HG02678 (cell line): ENCODE data around the gene TMED4.

Experiments used
- ATAC-seq: cut with Tn5 transposase; IDR thresholded peaks from one replicate; pipeline ENCODE4 v1.9.1; 2021; ENCODE audit warnings: mild to moderate bottlenecking, moderate library complexity; ENCODE audit not compliant: unreplicated experiment

Gene TMED4

DNA sequence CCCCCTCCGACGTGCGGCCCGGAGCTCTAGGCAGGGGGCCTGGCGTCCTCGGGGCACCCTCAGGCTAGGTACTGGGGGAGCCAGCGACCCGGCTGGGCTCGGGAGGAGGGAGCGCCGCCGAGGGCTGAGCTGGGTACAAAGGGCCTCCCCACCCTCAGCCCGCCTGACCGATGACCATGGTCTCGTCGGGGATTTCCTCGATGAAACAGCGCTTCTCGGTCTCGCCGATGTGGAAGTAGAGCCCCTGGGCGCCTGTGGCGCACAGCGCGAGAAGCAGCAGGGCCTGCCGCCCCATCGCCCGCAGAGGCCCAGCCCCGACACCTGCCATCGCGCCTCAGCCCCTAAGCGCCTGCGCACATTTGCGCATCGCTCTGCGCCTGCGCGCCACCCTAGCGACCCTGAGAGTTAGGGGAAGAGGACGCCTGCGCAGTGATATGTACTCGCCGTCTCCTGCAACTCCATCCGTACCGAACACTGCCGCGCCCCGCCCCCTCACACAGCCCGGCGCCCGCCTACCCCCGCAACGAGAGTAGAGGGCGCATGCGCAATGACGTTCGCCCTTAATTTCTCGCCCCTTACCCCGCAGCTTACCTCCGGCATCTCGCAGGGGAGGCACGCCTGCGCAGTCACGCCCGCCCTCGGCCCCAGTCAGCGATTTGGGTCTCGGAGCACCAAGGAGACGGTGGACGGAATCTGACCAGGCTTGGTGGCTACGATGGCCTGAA, at the start of gene TMED4:
TMED4 (minus strand) TSS at position 353 of the 725 bp plus-strand sequence; CDS start at position 328, 25 bp downstream.
- peak; percentile 87 for ATAC-seq

DNA sequence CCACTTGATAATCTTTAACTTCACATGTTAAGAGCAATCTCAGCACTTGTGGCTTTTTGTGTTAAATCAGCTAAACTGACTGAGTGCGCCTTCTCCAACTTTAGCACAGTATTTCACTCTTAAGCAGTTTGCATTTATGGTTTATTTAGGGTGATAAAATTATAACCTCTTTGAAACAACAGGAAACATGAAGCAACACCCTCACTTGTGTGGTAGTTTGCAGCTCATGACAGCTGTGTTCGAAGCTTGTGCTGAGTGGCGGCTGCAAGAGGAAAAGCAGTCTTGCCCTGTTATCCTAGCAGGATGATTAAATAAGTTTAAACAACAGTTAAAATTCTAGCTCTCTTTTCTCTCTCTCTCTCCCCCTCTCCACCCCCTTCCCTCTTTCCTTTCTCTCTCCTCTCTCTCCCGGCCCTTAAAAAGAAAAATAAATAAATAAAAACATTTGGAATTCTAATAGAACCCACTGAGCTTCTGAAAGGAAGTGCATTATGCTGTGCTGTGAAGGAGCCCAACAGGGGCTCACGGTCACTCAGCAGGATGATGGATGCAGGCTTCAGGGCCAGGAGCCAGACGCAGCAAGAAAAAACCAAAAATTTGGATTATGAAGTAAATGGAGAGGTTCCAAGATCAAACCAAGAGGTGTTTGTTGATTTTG, 49.6 kb upstream of the TMED4 start:
- ATAC-seq, result no peak

DNA sequence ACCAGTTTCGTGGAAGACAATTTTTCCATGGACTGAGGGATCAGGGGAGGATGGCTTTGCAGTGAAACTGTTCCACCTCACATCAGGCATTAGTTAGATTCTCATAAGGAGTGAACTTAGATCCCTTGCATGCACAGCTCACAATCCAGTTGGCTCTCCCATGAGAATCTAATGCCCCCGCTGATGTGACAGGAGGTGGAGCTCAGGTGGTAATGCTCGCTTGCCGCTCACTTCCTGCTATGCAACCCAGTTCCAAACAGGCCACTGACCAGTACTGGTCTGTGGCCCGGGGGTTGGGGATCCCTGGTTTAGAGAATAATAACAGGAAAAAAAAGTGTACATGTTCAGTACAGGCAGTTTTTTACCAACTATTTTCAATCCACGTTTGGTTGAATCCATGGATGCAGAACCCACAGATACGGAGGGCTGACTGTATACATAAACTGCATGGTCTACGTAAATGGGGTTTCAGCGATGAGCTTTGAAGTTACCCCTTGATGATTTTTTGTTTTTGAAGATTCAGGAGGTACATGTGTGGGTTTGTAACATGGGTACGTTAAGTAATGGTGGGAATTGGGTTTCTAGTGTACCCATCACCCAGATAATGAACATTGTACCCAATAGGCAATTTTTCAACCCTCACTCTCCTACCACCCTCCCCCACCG, 48.9 kb upstream of the TMED4 start:
- no peak for ATAC-seq

DNA sequence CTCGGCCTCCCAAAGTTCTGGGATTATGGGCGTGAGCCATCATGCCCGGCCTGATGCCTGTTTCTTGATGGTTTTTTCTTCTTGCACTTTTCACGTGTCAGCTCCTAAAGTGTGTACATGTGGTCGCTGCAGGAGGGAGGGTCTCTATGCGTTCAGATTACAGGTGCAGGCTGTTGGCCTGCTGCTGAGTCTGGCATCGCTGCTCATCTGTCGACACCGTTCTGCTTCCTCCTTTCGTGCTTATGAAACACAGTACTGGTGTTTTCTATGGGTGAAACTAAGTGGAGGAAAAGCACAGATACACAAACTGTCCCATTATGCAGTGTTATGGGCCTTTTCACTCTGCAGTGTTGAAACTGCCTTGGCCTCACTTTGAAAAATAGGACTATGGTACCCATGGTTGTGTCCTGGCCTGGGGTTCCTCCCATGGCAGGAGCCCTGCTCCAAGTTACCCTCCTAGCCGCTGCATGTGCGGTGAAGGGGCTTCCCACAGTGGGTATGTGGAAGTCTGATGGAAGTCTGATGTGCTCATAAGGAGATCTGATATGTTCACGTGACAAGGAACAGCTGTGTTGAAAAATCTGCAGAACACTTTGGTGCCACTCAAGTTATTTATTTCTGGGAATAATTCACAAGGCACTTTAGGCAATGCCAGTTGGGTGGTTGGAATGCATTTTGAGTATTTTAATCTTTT, 47.9 kb upstream of the TMED4 start:
- peak; percentile 51 for ATAC-seq

DNA sequence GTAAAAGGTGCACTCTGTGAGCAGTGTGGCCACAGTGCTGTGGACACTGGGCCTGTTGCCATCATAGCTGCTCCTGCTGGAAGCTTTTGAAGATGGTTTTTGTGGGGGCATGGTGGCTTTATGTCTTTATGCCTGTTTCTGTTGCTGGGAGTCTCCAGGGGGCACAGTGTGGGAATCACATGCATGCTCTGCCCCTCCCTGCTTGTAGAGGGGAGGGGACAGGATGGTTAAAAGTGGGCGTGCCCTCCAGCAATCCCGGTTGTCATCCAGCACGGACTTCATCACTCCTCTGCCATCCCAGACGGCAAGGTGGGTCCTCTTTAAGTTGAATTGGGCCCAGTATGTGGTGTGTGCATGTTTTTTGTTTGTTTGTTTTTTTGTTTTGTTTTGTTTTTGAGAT, 44.6 kb upstream of the TMED4 start:
- ATAC-seq, result no peak

DNA sequence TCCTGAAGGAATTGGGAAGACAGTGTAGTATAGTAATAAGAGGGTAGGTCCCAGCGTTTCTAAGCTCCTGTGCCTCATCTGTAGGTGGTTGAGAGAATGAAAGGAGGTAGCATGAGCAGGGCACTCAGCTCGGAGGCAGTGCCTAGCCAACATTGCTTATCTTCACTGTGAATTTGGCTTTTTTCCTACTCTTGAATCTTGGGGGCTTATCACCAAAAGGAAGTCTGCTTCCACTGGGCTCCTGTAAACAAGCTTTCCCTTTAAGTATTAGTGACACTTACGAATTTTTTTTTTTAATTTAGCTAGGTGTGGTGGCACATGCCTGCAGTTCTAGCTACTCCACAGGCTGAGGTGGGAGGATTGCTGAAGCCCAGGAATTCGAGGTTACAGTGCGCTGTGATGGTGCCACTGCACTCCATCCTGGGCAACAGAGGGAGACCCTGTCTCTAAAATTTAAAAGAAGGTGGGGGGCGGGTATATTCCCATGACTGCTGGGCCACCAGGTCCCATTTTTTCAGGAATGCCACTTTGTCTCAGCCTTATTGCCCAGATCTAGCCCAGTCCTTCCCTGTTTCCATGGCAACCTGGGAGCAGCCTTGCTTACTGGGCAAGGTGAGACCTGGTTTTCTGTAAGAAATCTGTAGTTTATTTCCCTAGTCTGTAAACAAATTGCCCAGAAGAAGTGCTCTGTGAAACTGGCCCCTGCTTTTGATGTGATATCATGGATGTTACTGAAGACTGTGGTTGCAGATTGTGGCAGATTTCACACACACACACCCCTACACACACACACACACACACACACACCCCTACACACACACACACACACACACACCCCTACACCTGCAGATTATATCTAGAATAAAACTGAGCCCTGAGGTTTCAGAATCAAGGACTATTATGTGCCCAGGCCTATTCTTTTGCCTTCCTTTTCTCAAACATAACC, 43.8 kb upstream of the TMED4 start:
- no peak for ATAC-seq

DNA sequence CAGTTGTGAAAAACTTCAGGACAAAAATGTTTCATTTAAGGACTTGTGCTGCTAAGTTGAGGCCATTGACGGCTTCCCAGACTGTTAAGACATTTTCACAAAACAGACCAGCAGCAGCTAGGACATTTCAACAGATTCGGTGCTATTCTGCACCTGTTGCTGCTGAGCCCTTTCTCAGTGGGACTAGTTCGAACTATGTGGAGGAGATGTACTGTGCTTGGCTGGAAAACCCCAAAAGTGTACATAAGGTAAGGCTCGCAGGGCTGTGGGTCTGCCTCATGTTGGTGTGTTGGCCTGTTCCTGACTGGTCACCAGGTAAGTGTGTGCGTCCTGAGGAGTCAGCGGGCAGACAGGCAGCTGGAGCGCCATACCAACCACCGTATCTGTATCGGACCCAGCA, 42.3 kb upstream of the TMED4 start:
- no peak for ATAC-seq

DNA sequence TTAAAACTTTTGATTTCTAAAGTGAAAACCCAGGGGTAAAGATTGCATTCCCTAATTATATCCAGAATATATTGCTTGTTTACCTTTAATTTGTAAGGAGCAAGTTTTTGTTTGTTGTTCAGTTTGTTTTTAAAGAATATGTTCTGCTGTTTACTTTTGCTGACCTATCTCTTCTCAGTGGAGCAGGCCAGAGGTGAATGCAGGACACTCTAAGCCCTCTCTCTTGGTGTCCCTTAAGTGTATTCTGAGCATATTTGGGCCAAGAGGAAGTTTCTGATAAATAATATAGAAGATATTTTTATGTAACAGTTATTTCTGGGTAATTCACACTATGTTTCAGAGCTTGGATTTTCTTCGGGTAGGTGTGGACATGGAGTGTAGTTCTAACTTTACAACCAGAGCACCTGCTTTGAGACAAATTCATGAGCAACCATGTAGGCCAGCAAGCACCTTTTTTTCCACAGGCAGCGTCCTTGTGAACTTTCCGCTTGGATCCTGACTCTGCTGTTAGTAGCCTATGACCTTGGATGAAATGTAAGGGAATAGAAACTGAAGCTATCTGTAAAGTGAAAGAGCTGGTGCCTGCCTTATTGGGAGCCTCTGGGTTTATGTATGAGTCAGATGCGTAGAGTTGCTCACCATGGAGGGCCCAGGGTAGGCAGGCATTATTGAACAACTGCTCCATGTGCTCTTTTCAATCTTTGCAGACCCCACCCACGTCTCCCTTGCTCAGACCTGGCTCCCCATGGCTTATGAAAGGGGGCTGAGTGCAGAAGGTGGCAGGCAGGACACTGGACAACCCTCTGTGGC, 40.5 kb upstream of the TMED4 start:
- peak; percentile 66 for ATAC-seq

DNA sequence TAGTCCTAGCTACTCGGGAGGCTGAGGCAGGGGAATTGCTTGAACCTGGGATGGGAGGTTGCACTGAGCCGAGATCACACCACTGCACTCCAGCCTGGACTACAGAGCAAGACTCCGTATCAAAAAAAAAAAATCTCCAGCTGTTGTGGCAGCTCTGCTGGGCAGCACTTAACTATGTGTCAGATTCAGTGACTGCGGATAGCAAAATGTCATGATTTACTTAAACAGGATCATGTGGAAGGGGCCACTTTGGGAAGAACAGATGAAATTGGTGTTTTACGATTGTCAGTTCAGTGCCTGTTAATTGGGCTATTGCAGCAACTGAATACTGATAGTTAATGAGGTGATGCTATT, 39.7 kb upstream of the TMED4 start:
- ATAC-seq, result no peak

DNA sequence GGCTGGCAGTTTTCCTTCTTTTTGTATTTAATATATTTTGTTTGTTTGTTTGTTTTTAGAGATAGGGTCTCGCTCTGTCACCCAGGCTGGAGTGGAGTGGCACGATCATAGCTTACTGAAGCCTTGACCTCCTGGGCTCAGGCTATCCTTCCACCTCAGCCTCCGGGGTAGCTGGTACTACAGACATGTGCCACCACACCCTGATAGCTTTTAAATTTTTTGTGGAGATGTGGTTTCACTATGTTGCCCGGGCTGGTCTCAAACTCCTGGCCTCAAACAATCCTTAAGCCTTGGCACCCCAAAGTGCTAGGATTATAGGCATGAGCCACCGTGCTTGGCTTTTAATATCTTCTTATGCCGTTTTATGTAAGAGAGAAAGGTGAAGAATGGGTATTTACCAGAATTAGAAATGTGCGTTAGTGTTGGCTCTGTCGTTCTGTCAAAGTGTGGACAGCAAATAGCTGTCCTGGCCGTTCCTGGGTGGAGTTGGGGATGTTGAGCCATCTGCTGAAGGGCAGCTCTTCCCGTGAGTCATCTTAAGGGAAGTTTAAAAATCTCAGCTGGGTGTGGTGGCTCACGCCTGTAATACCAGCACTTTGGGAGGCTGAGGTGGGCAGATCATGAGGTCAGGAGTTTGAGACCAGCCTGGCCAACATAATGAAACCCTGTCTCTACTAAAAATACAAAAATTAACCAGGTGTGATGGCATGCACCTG, 39.2 kb upstream of the TMED4 start:
- no peak for ATAC-seq

DNA sequence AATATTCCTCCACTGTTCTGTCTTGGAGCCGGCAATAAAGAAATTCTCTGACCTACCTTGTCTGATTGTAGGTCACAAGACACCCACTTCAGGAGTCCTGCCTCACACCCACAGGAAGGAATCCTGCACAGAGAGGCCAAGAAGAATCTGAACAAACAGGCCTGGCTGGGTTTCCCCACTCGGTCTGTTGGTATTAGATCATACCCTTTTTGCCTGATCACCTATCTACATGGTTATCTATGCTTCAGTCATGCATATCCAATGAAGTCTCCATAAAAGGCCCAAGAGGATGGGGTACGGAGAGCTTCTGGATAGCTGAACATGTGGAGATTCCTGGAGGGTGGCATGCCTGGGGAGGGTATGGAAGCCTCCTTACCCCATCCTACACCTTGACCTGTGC, 36.7 kb upstream of the TMED4 start:
- no peak for ATAC-seq

DNA sequence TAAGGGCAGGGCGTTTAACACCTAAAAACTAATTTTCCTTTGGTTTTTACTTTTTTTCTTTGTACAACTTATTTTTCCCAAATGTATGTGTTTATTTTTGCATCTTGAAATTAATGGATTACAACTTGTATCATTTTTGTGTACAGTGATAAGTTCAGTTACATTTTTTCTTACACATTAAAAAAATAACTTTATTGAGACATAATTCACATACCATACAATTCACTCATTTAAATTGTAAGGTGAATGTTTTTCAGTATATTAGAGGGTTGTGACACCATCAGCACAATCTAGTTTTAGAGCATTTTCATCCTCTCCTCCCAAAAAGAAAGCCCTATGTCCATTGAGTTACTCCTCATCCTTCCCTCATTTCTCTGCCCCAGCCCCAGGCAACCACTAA, 36.0 kb upstream of the TMED4 start:
- no peak for ATAC-seq

DNA sequence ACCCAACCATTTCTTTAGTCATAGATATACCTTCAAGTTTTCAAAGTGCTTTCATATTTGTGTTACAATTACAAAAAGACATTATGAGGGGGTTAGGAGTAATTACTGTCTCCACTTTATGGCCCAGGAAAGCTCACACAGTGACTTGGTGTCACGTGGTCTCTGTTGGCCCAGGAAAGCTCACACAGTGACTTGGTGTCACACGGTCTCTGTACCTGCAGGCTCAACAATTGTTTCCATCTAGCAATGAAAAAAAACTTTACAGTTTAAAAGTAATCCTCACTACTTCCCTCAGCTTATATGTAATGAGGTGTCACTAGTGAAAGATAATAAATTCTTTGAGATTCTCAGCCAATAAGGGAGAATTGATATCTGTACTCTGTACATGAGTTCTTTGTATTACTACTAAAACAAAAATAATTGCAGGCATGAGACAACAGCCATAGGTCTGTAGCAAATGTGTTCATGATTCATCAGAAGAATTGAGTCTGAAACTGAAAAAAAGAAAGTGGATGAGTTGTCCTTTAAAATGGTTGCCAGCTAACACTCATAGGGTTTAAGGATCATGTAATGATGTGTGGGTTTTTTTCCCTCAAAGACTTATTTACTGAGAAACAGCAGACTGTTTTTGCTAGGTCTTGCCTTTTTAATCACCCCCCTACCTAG, 35.3 kb upstream of the TMED4 start:
- ATAC-seq, result no peak

DNA sequence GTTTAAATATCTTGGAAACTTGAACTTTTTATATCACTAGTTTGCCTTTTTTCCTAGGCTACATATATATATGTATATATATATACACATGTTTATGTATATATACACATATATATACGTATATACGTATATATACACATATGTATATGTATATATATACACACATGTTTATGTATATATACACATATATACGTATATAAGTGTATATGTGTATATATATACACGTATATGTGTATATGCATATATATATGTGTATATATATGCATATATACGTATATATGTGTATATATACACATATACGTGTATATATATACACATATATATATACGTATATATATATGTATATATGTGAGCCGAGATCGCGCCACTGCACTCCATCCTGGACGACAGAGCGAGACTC, 34.5 kb upstream of the TMED4 start:
- no peak for ATAC-seq

DNA sequence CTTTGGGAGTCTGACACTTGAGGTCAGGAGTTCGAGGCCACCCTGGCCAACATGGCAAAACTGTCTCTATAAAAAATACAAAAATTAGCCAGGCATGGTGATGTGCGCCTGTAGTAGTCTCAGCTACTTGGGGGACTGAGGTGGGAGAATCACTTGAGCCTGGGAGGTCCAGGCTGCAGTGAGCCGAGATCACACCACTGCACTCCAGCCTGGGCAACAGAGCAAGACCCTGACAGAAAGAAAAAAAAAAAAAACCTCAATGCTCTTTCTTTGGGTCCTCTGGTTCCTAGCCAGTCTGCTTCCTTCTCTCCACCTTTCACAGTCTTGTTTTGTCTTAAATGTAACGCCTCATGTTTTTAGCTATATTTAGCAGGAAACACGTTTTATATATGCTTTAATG, 33.8 kb upstream of the TMED4 start:
- ATAC-seq, result no peak

DNA sequence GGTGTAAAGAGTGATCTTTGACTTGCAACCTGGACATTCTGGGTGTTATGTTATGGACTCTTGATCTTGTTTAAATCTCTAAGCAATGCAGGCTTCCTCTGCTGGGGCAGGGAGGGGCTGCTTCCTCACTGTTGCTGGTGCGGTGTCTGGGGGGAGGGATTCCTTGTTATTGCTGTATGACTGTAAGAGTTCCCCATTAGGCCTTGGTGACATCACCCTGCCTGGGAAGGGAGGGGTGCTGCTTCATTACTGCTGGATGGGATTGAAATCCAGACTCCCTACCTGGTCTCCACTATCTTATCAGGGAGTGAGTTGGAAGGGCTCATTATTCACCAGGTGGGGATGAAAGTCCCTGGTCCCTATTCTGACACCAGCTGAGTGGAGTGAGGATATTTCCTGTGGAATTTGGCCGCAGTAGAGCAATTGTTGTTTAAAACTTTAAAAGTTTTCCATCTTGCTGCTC, 33.1 kb upstream of the TMED4 start:
- ATAC-seq, result no peak

DNA sequence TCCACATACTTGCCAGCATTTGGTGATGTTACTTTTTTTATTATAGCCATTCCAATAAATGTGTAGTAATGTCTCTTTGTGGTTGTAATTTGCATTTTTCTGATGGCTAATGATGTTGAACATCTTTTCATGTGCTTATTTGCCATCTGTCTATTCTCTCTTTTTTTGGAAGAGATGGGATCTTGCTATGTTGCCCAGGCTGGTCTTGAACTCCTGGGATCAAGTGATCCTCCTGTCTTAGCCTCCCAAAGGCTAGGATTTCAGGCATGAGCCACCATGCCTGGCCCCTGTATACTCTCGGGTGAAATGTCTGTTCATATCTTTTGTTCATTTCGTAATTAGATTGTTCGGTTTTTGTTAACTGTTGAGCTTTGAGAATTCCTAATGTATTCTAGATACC, 27.8 kb upstream of the TMED4 start:
- no peak for ATAC-seq

DNA sequence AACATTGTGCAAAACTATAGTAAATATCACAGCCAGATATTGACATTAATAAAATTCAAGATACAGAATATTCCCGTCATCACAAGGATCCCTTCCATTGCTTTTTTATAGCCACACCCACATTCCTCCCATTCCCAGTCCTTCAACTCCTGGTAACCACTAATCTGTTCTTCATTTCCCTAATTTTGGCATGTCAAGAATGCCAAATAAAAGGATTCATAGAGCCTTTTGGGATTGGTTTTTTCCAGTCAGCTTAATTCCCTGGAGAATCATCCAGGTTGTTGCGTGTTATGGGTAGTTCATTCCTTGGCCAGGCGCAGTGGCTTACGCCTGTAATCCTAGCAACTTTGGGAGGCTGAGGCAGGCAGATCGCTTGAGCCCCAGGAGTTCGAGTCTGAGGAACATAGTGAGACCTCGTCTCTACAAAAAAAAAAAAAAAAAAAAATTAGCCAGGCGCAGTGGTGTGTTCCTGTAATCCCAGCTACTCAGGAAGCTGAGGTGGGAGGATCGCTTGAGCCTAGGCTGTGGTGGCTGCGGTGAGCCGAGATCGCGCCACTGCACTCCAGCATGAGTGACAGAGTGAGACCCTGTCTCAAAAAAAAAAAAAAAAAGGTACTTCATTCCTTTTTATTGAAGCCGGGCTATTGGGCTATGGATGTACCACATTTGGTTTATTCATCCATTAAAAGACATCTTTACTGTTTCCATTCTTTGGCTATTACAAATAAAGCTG, 27.1 kb upstream of the TMED4 start:
- no peak for ATAC-seq
